EH (cell line): Measurements from ENCODE around the gene PDE8B.

Experiments used
- DNase-seq: peaks from one replicate; pipeline ENCODE4 v3.0.0-alpha.2; 2015; ENCODE audit warnings: low read depth

The PDE8B gene

GRCh38 chr5:77294185-77294584 is 83.7 kb downstream of the PDE8B start:
- DNase-seq = no peak

GRCh38 chr5:77295863-77296378 is 85.4 kb downstream of the PDE8B start:
- DNase-seq = no peak

GRCh38 chr5:77298146-77298545 is 87.7 kb downstream of the PDE8B start:
- no peak for DNase-seq

GRCh38 chr5:77300451-77300850 is 90.0 kb downstream of the PDE8B start:
- no peak for DNase-seq

- DNase-seq = peak; percentile 100
These were observed 91.0 kb downstream of the PDE8B start for GRCh38 chr5:77301447-77301883.

- no peak for DNase-seq
These were observed 91.8 kb downstream of the PDE8B start for GRCh38 chr5:77302247-77302646.

- DNase-seq = no peak
These were observed 92.2 kb downstream of the PDE8B start for GRCh38 chr5:77302653-77303052.

- DNase-seq = no peak
These were observed 93.9 kb downstream of the PDE8B start for GRCh38 chr5:77304388-77304787.

- no peak for DNase-seq
These were observed 94.9 kb downstream of the PDE8B start for GRCh38 chr5:77305222-77305846.

- DNase-seq = peak; percentile 89
These were observed 95.5 kb downstream of the PDE8B start for GRCh38 chr5:77305956-77306355.

- no peak for DNase-seq
These were observed 96.1 kb downstream of the PDE8B start for GRCh38 chr5:77306531-77306930.

GRCh38 chr5:77308154-77308960 is 97.9 kb downstream of the PDE8B start:
- DNase-seq = no peak

- DNase-seq = no peak
These were observed 98.7 kb downstream of the PDE8B start for GRCh38 chr5:77309140-77309539.

- DNase-seq = no peak
These were observed 100.2 kb downstream of the PDE8B start for GRCh38 chr5:77310494-77311213.

- peak; percentile 63 for DNase-seq
These were observed 100.7 kb downstream of the PDE8B start for GRCh38 chr5:77311214-77311571.

GRCh38 chr5:77312413-77312812 is 101.9 kb downstream of the PDE8B start:
- peak; percentile 80 for DNase-seq

- peak; percentile 84 for DNase-seq
These were observed 106.6 kb downstream of the PDE8B start for GRCh38 chr5:77316871-77317661.

GRCh38 chr5:77318060-77318459 is 107.6 kb downstream of the PDE8B start:
- no peak for DNase-seq

- DNase-seq = no peak
These were observed 108.8 kb downstream of the PDE8B start for GRCh38 chr5:77319117-77319804.

- no peak for DNase-seq
These were observed 111.4 kb downstream of the PDE8B start for GRCh38 chr5:77321793-77322394.

GRCh38 chr5:77322406-77322805 is 111.9 kb downstream of the PDE8B start:
- peak; percentile 39 for DNase-seq
